ENCODE results near the gene SCGB1C1. TPM values are rescaled to one million over a fixed set of nuclear protein-coding genes. Genes with fewer than 3 reads are reported as not detected.

SCGB1C1 gene
- total and polyA plus RNA-seq, 12 donors: not detected

GRCh38 chr11:201966-202365 lies 9.1 kb downstream of the SCGB1C1 start:
- 60 to 70% methylated on average over 15 of the region's 15 CpGs for WGBS, 2 donors
- intact Hi-C loops (cut with DNase I): loop anchor here in 3 of 10 donors (5.0 to 10.0 kb wide), 3 partner anchors 153 to 303 kb away; partner anchors contain the start of gene RNH1 (in 1 of the 3)
- Histone ChIP-seq H3K9me3 (no peaks in the 10 kb centered on the region), H3K4me1 (peaks cover 11 to 50% (median 21%) of the 10 kb centered on the region in 9 donors), H3K27me3 (no peaks in the 10 kb centered on the region), H3K4me3 (no peak overlapping the region), H3K36me3 (peaks cover 0 to 62% (median 8%) of the 10 kb centered on the region in 9 donors), H3K27ac (peak overlapping the region in 1 of 10 donors; percentile 5)
- ATAC-seq: no peak
- no peak for TF ChIP-seq CTCF (IDR thresholded peaks at IDR 0.05)
- no peak for DNase-seq

GRCh38 chr11:202490-202889 lies 9.6 kb downstream of the SCGB1C1 start:
- Histone ChIP-seq H3K9me3 (no peaks in the 10 kb centered on the region), H3K27me3 (no peaks in the 10 kb centered on the region), H3K4me1 (peaks cover 11 to 50% (median 21%) of the 10 kb centered on the region in 9 donors), H3K27ac (peak overlapping the region in 1 of 10 donors; percentile 34), H3K36me3 (peaks cover 0 to 62% (median 8%) of the 10 kb centered on the region in 9 donors), H3K4me3 (no peak overlapping the region)
- DNase-seq (no peak), ATAC-seq (no peak)
- intact Hi-C loops (cut with DNase I): loop anchor here in 3 of 10 donors (5.0 to 10.0 kb wide), 3 partner anchors 152 to 302 kb away; partner anchors contain the start of gene RNH1 (in 1 of the 3)
- no peak for TF ChIP-seq CTCF (IDR thresholded peaks at IDR 0.05)
- WGBS, 2 donors: 72 to 80% methylated on average over 8 of the region's 8 CpGs

- ATAC-seq: no peak
- Histone ChIP-seq H3K27me3 (no peaks in the 10 kb centered on the region), H3K27ac (no peak overlapping the region), H3K9me3 (no peaks in the 10 kb centered on the region), H3K36me3 (peaks cover 0 to 62% (median 8%) of the 10 kb centered on the region in 9 donors), H3K4me3 (no peak overlapping the region), H3K4me1 (peaks cover 12 to 50% (median 21%) of the 10 kb centered on the region in 9 donors)
- 86 to 88% methylated on average over 7 of the region's 7 CpGs for WGBS, 2 donors
- TF ChIP-seq CTCF (IDR thresholded peaks at IDR 0.05): no peak
- intact Hi-C loops (cut with DNase I): loop anchor here in 3 of 10 donors (5.0 to 10.0 kb wide), 3 partner anchors 152 to 302 kb away; partner anchors contain the start of gene RNH1 (in 1 of the 3)
- DNase-seq: no peak
Measured at GRCh38 chr11:203056-203944, 10.4 kb downstream of the SCGB1C1 start.

GRCh38 chr11:203945-204586 lies 11.2 kb downstream of the SCGB1C1 start:
- Histone ChIP-seq H3K4me3 (no peak overlapping the region), H3K27ac (no peak overlapping the region), H3K9me3 (no peaks in the 10 kb centered on the region), H3K36me3 (peaks cover 0 to 62% (median 8%) of the 10 kb centered on the region in 9 donors), H3K4me1 (peaks cover 12 to 51% (median 21%) of the 10 kb centered on the region in 9 donors), H3K27me3 (no peaks in the 10 kb centered on the region)
- no peak for ATAC-seq
- 90 to 96% methylated on average over 4 of the region's 4 CpGs for WGBS, 2 donors
- DNase-seq: no peak
- TF ChIP-seq CTCF (IDR thresholded peaks at IDR 0.05): no peak
- intact Hi-C loops (cut with DNase I): loop anchor here in 3 of 10 donors (5.0 to 10.0 kb wide), 3 partner anchors 151 to 301 kb away; partner anchors contain the start of gene RNH1 (in 1 of the 3)
